Measurements from ENCODE around the gene ABHD1. TPM values are rescaled to one million over a fixed set of nuclear protein-coding genes. Genes with fewer than 3 reads are reported as not detected.

The ABHD1 gene
- total RNA-seq, 1 donor from 2014 or later, result 0.35 TPM

DNA sequence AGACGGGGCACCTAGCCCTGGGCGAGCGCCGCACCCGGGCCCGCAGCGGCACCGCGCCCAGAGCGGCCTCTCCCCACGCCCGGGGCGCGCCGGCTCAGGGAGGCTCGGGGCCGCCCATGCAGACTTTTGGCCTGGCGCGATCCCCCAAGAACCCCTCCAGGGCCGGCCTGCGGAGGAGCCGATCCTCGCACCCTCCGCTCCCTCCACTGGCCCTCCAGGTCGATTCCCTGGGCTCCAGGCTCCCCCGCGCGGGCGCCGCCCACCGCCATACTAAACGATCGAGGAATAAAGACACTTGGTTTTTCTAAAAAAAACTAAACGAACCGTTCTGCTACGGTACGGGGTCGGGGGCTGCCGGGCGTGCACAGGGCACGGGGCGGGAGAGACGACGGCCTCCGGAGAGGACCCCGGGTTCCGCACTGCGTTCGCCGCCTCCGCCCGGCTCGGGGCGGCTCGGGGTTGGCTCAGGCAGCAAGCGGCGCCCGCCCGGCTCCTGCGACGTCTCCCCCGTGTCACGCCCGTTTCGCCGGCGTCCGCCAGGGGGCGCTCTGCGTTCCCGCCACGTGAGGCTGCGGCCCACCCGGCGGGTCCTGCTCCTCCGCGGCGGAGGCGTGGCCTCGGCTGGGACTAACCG is 37.4 kb upstream of the ABHD1 start:
- DNase-seq (peak; percentile 99), ATAC-seq (peak; percentile 95)
- Histone ChIP-seq H3K27me3 (no peaks in the 10 kb centered on the region), H3K9me3 (no peaks in the 10 kb centered on the region), H3K4me3 (peak overlapping the region; percentile 74), H3K4me1 (peaks cover 30% of the 10 kb centered on the region), H3K36me3 (no peaks in the 10 kb centered on the region), H3K27ac (peak overlapping the region; percentile 95)
- TF ChIP-seq, protein P1, sequence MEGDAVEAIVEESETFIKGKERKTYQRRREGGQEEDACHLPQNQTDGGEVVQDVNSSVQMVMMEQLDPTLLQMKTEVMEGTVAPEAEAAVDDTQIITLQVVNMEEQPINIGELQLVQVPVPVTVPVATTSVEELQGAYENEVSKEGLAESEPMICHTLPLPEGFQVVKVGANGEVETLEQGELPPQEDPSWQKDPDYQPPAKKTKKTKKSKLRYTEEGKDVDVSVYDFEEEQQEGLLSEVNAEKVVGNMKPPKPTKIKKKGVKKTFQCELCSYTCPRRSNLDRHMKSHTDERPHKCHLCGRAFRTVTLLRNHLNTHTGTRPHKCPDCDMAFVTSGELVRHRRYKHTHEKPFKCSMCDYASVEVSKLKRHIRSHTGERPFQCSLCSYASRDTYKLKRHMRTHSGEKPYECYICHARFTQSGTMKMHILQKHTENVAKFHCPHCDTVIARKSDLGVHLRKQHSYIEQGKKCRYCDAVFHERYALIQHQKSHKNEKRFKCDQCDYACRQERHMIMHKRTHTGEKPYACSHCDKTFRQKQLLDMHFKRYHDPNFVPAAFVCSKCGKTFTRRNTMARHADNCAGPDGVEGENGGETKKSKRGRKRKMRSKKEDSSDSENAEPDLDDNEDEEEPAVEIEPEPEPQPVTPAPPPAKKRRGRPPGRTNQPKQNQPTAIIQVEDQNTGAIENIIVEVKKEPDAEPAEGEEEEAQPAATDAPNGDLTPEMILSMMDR (IDR thresholded peaks at IDR 0.05), result peak; percentile 91
- intact Hi-C loops (cut with DNase I), result loop anchor here (10.0 kb wide), 1 partner anchor 121 kb away; no protein-coding TSS in a partner anchor

DNA sequence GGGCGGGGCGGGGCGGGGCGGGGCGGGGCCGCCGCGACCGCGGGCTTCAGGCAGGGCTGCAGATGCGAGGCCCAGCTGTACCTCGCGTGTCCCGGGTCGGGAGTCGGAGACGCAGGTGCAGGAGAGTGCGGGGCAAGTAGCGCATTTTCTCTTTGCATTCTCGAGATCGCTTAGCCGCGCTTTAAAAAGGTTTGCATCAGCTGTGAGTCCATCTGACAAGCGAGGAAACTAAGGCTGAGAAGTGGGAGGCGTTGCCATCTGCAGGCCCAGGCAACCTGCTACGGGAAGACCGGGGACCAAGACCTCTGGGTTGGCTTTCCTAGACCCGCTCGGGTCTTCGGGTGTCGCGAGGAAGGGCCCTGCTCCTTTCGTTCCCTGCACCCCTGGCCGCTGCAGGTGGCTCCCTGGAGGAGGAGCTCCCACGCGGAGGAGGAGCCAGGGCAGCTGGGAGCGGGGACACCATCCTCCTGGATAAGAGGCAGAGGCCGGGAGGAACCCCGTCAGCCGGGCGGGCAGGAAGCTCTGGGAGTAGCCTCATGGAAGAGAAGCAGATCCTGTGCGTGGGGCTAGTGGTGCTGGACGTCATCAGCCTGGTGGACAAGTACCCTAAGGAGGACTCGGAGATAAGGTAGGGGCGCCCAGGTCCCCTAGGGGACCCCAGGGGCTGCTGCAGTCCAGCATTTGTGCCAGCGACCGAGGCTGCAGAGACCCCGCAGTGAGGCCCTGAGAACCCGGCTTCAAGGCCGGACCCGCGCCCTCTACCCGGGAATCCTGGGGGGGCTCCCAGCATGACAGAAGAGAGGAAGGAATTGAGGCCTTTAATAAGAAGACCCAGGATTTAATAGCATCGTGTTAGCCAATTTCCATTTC is 36.7 kb upstream of the ABHD1 start, which contains the start of gene KHK:
KHK (plus strand) TSS at position 49 of the 870 bp plus-strand sequence; CDS start at position 537, 488 bp downstream.
- no peaks in the 10 kb centered on the region for H3K9me3 ChIP-seq
- intact Hi-C loops (cut with DNase I), result loop anchor here (10.0 kb wide), 1 partner anchor 122 kb away; no protein-coding TSS in a partner anchor

DNA sequence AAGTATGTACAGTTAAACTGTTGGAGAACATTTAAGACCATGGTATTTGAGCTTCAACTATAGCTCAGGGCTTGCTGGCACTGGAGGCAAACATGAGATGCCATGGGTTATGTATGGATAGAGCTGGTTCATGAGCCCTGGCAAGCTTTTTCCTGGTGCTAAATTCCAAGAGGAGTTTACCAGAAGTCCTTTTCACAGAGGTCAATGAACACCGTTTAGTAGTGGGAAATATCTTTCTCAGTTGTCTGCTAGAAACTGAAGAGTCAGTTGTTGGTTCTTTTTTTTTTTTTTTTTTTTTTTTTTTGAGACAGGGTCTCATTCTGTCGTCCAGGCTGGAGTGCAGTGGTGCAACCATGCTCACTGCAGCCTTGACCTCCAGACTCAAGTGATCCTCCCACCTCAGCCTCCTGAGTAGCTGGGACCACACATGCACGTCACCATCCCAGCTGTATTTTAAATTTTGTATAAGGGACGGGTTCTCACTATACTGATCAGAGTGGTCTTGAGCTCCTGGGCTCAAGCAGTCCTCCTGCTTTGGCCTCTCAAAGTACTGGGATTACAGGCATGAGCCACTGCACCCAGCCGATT is 35.7 kb upstream of the ABHD1 start:
- ATAC-seq, result no peak
- H3K27ac ChIP-seq, result no peak overlapping the region
- peaks cover 17% of the 10 kb centered on the region for H3K4me1 ChIP-seq
- H3K4me3 ChIP-seq, result no peak overlapping the region
- H3K9me3 ChIP-seq, result no peaks in the 10 kb centered on the region
- H3K36me3 ChIP-seq, result no peaks in the 10 kb centered on the region
- intact Hi-C loops (cut with DNase I), result loop anchor here (10.0 kb wide), 1 partner anchor 123 kb away; no protein-coding TSS in a partner anchor
- TF ChIP-seq, protein P1 (IDR thresholded peaks at IDR 0.05), result no peak
- DNase-seq, result no peak
- no peaks in the 10 kb centered on the region for H3K27me3 ChIP-seq

More for the DNA sequence above, 36.7 kb upstream of the ABHD1 start, which contains the start of gene KHK:
- ATAC-seq (peak; percentile 29), DNase-seq (peak; percentile 85)
- TF ChIP-seq, protein P1 (IDR thresholded peaks at IDR 0.05), result no peak
- no peaks in the 10 kb centered on the region for H3K27me3 ChIP-seq
- peak within 1 kb of the TSS; percentile 74 for H3K4me3 ChIP-seq
- H3K4me1 ChIP-seq, result peaks cover 23% of the 10 kb centered on the region
- H3K27ac ChIP-seq, result peak within 1 kb of the TSS; percentile 95
- no peaks in the 10 kb centered on the region for H3K36me3 ChIP-seq

DNA sequence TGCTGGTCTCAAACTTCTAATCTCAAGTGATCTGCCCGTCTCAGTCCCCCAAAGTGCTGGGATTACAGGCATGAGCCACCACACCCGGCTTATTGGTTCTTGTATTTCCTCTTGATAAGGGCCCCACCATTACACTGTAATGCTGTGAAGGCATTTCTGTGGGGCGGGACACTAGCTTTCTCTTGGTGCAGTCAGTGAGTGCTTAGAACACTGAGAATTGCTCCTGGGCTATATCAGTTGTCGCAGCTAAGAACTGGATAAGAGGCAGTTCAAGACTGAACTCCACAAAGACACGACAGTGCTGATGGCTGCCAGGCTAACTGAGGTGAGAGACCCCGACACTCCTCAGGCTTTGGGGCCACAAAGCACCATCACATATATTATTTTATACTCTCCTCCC is 35.0 kb upstream of the ABHD1 start:
- no peaks in the 10 kb centered on the region for H3K36me3 ChIP-seq
- ATAC-seq, result no peak
- no peak for DNase-seq
- H3K27ac ChIP-seq, result no peak overlapping the region
- TF ChIP-seq, protein P1 (IDR thresholded peaks at IDR 0.05), result no peak
- H3K4me1 ChIP-seq, result peaks cover 17% of the 10 kb centered on the region
- H3K9me3 ChIP-seq, result no peaks in the 10 kb centered on the region
- intact Hi-C loops (cut with DNase I), result loop anchor here (10.0 kb wide), 1 partner anchor 124 kb away; no protein-coding TSS in a partner anchor
- H3K4me3 ChIP-seq, result no peak overlapping the region
- H3K27me3 ChIP-seq, result no peaks in the 10 kb centered on the region

DNA sequence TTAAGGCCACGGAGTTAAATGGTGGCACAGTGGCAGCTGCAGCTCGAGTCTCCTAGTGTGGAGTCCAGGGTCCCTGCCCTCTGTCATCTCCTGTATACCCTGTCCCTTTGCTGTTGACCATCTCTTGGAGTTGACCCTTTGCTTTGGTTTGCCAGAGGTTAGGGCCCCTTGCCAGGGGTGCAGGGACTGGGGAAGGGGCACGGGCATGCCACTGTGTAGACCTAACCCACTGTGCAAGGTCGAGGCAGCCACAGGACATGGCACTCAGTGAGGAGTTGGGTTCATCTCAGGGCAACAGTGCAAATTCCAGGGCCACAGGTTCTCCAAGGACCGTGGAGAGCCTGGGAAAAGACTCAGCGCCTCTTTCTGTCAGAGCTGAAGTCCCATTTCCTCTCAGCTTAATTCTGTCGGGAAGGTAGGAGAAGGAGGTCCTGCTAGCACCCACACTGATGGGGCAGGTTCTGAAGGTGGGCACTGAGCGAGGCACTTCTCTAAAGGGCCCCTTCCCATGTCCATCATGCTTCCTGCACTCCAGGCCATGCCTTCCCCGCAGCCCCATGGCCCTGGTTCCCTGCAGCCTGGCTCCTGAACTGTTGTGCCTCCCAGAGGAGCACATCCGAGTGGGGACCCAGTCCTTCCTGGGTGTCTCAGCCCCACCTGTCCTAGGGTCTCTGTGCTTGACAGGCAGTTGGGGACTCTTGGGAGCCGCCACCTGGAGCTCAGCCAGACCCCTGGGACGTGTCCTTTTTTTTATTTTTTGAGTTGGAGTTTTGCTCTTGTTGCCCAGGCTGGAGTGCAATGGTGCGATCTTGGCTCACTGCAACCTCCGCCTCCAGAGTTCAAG is 34.3 kb upstream of the ABHD1 start:
- H3K4me1 ChIP-seq, result peaks cover 17% of the 10 kb centered on the region
- H3K36me3 ChIP-seq, result no peaks in the 10 kb centered on the region
- no peak overlapping the region for H3K27ac ChIP-seq
- DNase-seq, result no peak
- intact Hi-C loops (cut with DNase I), result loop anchor here (10.0 kb wide), 1 partner anchor 125 kb away; no protein-coding TSS in a partner anchor
- no peak overlapping the region for H3K4me3 ChIP-seq
- H3K9me3 ChIP-seq, result no peaks in the 10 kb centered on the region
- no peaks in the 10 kb centered on the region for H3K27me3 ChIP-seq
- TF ChIP-seq, protein P1 (IDR thresholded peaks at IDR 0.05), result no peak
- ATAC-seq, result no peak

All from upper lobe of right lung (tissue), 1 donor.